LHCN-M2 (cell line): ENCODE data around the gene CACNA2D1. TPM values are rescaled to one million over a fixed set of nuclear protein-coding genes. Genes with fewer than 3 reads are reported as not detected.
A peak's percentile ranks its signal among the peaks of the same experiment; 100 is the strongest.
"Not testable (repeated sequence)": the region's sequence is repeated elsewhere in the genome, so short reads cannot be mapped to it uniquely, and the experiment has no call there.

Experiments used
- DNase-seq: peaks from one replicate; pipeline ENCODE4 v3.0.0-alpha.2; 2012; ENCODE audit warnings: low read depth
- total RNA-seq: library from RNA; depleted of rRNA; stranded (reverse); fragments of >200 nt; gene quantifications from 2 replicates; pipeline ENCODE4 v1.2.3, GENCODE V29; 2014

The CACNA2D1 gene
- total RNA-seq, 1 experiment from 2014 or later: 40.4 TPM

GRCh38 chr7:82393840-82394220 lies 49.7 kb downstream of the CACNA2D1 start:
- DNase-seq: no peak

GRCh38 chr7:82393076-82393839 lies 50.3 kb downstream of the CACNA2D1 start:
- no peak for DNase-seq

- no peak for DNase-seq
Observed at GRCh38 chr7:82390936-82391335, 52.6 kb downstream of the CACNA2D1 start.

GRCh38 chr7:82389876-82390275 lies 53.7 kb downstream of the CACNA2D1 start:
- DNase-seq: no peak

- no peak for DNase-seq
Observed at GRCh38 chr7:82388138-82388537, 55.4 kb downstream of the CACNA2D1 start.

GRCh38 chr7:82386571-82386970 lies 57.0 kb downstream of the CACNA2D1 start:
- not testable (repeated sequence) for DNase-seq

- no peak for DNase-seq
Observed at GRCh38 chr7:82384779-82385178, 58.8 kb downstream of the CACNA2D1 start.

GRCh38 chr7:82384051-82384464 lies 59.5 kb downstream of the CACNA2D1 start:
- no peak for DNase-seq

GRCh38 chr7:82382276-82382675 lies 61.3 kb downstream of the CACNA2D1 start:
- DNase-seq: peak; percentile 14

GRCh38 chr7:82376739-82377138 lies 66.8 kb downstream of the CACNA2D1 start:
- no peak for DNase-seq

- DNase-seq: no peak
Observed at GRCh38 chr7:82375713-82376112, 67.9 kb downstream of the CACNA2D1 start.

GRCh38 chr7:82375129-82375528 lies 68.4 kb downstream of the CACNA2D1 start:
- DNase-seq: no peak

- DNase-seq: no peak
Observed at GRCh38 chr7:82373926-82374635, 69.5 kb downstream of the CACNA2D1 start.

- DNase-seq: no peak
Observed at GRCh38 chr7:82364671-82365070, 78.9 kb downstream of the CACNA2D1 start.

- DNase-seq: no peak
Observed at GRCh38 chr7:82364048-82364447, 79.5 kb downstream of the CACNA2D1 start.

GRCh38 chr7:82362129-82362706 lies 81.4 kb downstream of the CACNA2D1 start:
- DNase-seq: peak; percentile 82

- no peak for DNase-seq
Observed at GRCh38 chr7:82360591-82361368, 82.8 kb downstream of the CACNA2D1 start.

- no peak for DNase-seq
Observed at GRCh38 chr7:82359426-82359825, 84.2 kb downstream of the CACNA2D1 start.

GRCh38 chr7:82358923-82359322 lies 84.7 kb downstream of the CACNA2D1 start:
- DNase-seq: no peak

GRCh38 chr7:82358009-82358578 lies 85.5 kb downstream of the CACNA2D1 start:
- no peak for DNase-seq

GRCh38 chr7:82348251-82348650 lies 95.3 kb downstream of the CACNA2D1 start:
- DNase-seq: no peak

- no peak for DNase-seq
Observed at GRCh38 chr7:82347808-82348207, 95.8 kb downstream of the CACNA2D1 start.
